Colonic mucosa (tissue), 4 donors: ENCODE measurements around the gene SNAP91. TPM values are rescaled to one million over a fixed set of nuclear protein-coding genes. Genes with fewer than 3 reads are reported as not detected.

Source experiments
- DNase-seq: peaks from one replicate; pipeline ENCODE4 v3.0.0-alpha.2; 2020
- H3K27ac ChIP-seq: fragments of 200-600 bp; one replicate; pipeline ENCODE4 v1.8.0; 2021
- H3K27me3 ChIP-seq: fragments of 200-600 bp; one replicate; pipeline ENCODE4 v1.8.0; 2021
- H3K36me3 ChIP-seq: fragments of 200-600 bp; one replicate; pipeline ENCODE4 v1.8.0; 2021
- H3K4me1 ChIP-seq: fragments of 200-600 bp; one replicate; pipeline ENCODE4 v1.8.0; 2021; ENCODE audit warnings: mild to moderate bottlenecking
- H3K4me3 ChIP-seq: fragments of 200-600 bp; one replicate; pipeline ENCODE4 v1.8.0; 2021
- H3K9ac ChIP-seq, 2 donors: one replicate each; pipeline ENCODE4 v1.7.0; 2013; ENCODE audit warnings: control low read depth in 2 of 2, low read depth in 2 of 2, low read length in 2 of 2
- H3K9me3 ChIP-seq: fragments of 200-600 bp; one replicate; pipeline ENCODE4 v1.8.0; 2021
- intact Hi-C: fragments of 100-400 bp; cut with DNase I; formaldehyde crosslinking; loops from one replicate; pipeline ENCODE4 v1.14.1; 2022
- total RNA-seq, 2 donors: library from RNA; stranded (reverse); fragmentation: NEBNext Ultra II Directional in 1 of 2; extraction: Animal tissue kit (Norgen Biotek cat#: 25700) in 1 of 2; gene quantifications; one replicate each; pipeline ENCODE4 v1.2.1, GENCODE V29; 2021
- TF ChIP-seq, protein P1 (sequence below): fragments of 200-600 bp; IDR thresholded peaks from one replicate; pipeline ENCODE4 v1.8.0; 2022; ENCODE audit warnings: antibody characterized with exemption, mild to moderate bottlenecking
- donor health status: healthy.
- donor health status: DM: no; HTN: no; CAD: no.
- donor health status: DM: no; HTN: no; CAD: no.

Gene SNAP91
- total RNA-seq, 2 donors from 2014 or later: 0.45 TPM; not detected in 1

- intact Hi-C loops: no loop called here
- no peak overlapping the region for H3K9ac ChIP-seq
- no peak overlapping the region for H3K4me3 ChIP-seq
- H3K9me3 ChIP-seq: no peaks in the 10 kb centered on the region
- H3K27ac ChIP-seq: no peak overlapping the region
- no peak for DNase-seq
- TF ChIP-seq, protein P1, sequence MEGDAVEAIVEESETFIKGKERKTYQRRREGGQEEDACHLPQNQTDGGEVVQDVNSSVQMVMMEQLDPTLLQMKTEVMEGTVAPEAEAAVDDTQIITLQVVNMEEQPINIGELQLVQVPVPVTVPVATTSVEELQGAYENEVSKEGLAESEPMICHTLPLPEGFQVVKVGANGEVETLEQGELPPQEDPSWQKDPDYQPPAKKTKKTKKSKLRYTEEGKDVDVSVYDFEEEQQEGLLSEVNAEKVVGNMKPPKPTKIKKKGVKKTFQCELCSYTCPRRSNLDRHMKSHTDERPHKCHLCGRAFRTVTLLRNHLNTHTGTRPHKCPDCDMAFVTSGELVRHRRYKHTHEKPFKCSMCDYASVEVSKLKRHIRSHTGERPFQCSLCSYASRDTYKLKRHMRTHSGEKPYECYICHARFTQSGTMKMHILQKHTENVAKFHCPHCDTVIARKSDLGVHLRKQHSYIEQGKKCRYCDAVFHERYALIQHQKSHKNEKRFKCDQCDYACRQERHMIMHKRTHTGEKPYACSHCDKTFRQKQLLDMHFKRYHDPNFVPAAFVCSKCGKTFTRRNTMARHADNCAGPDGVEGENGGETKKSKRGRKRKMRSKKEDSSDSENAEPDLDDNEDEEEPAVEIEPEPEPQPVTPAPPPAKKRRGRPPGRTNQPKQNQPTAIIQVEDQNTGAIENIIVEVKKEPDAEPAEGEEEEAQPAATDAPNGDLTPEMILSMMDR: no peak
- no peaks in the 10 kb centered on the region for H3K4me1 ChIP-seq
- no peaks in the 10 kb centered on the region for H3K27me3 ChIP-seq
- H3K36me3 ChIP-seq: no peaks in the 10 kb centered on the region
These were observed 26.6 kb upstream of the SNAP91 start for GRCh38 chr6:83735461-83735860.

GRCh38 chr6:83729871-83730270, 21.0 kb upstream of the SNAP91 start:
- Histone ChIP-seq H3K4me1 (no peaks in the 10 kb centered on the region), H3K9ac (no peak overlapping the region), H3K36me3 (no peaks in the 10 kb centered on the region), H3K9me3 (no peaks in the 10 kb centered on the region), H3K27me3 (no peaks in the 10 kb centered on the region), H3K27ac (no peak overlapping the region), H3K4me3 (no peak overlapping the region)
- no peak for DNase-seq
- intact Hi-C loops: no loop called here
- TF ChIP-seq, protein P1: no peak

DNA sequence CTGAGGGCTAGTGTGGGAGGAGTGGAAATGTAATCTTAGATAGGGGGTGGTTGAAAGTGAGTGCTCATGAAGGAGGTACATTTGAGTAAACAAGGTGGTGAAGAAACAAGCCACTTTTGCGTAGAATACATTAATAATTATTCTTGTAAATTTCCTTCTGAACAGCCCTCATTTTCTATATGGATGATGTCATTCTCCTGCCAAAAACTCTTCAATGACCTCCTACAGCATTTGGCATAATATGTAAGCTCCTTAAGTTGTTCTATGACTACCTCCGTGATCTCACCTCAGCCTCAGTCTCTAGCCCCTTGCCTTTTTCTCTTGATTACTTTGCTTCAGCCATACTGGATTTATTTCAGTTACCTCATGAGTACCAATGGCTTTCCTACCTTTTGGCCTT, 14.0 kb upstream of the SNAP91 start:
- Histone ChIP-seq H3K4me3 (no peak overlapping the region), H3K9ac (no peak overlapping the region), H3K4me1 (no peaks in the 10 kb centered on the region), H3K27ac (no peak overlapping the region), H3K36me3 (no peaks in the 10 kb centered on the region), H3K27me3 (no peaks in the 10 kb centered on the region), H3K9me3 (no peaks in the 10 kb centered on the region)
- intact Hi-C loops: no loop called here
- TF ChIP-seq, protein P1: no peak
- no peak for DNase-seq

GRCh38 chr6:83717809-83718208, 8.9 kb upstream of the SNAP91 start:
- no peaks in the 10 kb centered on the region for H3K27me3 ChIP-seq
- no peak for DNase-seq
- no peak overlapping the region for H3K4me3 ChIP-seq
- no peaks in the 10 kb centered on the region for H3K9me3 ChIP-seq
- no peaks in the 10 kb centered on the region for H3K36me3 ChIP-seq
- intact Hi-C loops: no loop called here
- no peak overlapping the region for H3K9ac ChIP-seq
- TF ChIP-seq, protein P1: no peak
- H3K27ac ChIP-seq: no peak overlapping the region
- H3K4me1 ChIP-seq: no peaks in the 10 kb centered on the region

- H3K27me3 ChIP-seq: peaks cover 27% of the 10 kb centered on the region
- no peaks in the 10 kb centered on the region for H3K9me3 ChIP-seq
- intact Hi-C loops: no loop called here
- DNase-seq: no peak
- TF ChIP-seq, protein P1: no peak
- no peak overlapping the region for H3K9ac ChIP-seq
- no peak overlapping the region for H3K27ac ChIP-seq
- no peaks in the 10 kb centered on the region for H3K36me3 ChIP-seq
- H3K4me1 ChIP-seq: no peaks in the 10 kb centered on the region
- no peak overlapping the region for H3K4me3 ChIP-seq
These were observed 3.1 kb upstream of the SNAP91 start for GRCh38 chr6:83711958-83712357.

DNA sequence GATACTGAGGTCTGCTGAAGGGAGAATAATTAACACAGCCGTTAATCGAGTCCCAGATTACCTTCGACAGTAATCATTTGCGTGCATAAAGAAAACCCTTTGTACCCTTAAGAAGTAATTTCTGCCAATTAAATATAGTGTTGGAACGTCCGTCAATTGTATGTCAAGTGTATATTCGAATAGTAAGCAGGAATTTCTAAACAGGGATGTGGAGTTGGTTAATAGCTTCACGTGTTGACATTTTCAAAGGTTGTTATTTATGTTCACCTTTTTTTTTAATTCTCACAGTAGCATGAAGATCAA, 798 bp upstream of the SNAP91 start:
- TF ChIP-seq, protein P1: no peak
- Histone ChIP-seq H3K4me3 (no peak overlapping the region), H3K27ac (no peak overlapping the region), H3K9ac (no peak overlapping the region), H3K36me3 (no peaks in the 10 kb centered on the region), H3K27me3 (peaks cover 35% of the 10 kb centered on the region), H3K4me1 (no peaks in the 10 kb centered on the region), H3K9me3 (no peaks in the 10 kb centered on the region)
- DNase-seq: no peak
- intact Hi-C loops: no loop called here
